Measurements from ENCODE around the gene BEGAIN.

The BEGAIN gene

DNA sequence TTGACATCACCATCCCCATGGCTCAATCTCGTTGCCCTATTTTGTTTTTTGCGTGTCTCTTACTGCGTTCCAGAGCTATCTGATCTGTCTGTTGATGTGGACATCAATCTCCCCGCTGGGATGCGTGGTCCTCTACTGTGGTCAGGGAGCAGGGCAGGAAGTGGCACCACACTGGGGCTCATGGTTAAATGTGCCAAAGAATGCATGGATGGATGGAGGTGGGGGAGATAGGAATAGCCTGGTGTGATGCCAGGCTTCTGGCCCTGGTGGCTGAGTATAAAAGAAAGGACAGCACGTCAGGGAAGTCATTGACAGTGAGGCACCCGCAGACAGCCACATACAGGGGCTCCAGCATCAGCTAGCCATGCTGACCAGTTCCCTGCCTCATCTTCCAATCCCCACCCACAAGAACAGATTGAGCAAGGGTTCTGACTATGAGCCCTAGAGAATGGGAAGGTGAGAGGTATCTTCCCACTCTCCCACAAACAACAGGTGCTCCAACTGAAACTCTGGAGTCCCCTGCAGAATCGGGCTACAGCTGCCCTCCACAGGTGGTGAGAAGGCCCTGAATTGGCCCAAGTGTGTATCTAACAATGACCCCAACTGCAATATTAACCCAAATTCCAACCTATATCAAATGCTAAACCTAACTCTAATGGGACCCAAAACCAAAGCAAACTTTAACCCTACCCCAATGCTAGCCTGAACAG, 2.7 kb upstream of the BEGAIN start:
- TF ChIP-seq, protein P1, sequence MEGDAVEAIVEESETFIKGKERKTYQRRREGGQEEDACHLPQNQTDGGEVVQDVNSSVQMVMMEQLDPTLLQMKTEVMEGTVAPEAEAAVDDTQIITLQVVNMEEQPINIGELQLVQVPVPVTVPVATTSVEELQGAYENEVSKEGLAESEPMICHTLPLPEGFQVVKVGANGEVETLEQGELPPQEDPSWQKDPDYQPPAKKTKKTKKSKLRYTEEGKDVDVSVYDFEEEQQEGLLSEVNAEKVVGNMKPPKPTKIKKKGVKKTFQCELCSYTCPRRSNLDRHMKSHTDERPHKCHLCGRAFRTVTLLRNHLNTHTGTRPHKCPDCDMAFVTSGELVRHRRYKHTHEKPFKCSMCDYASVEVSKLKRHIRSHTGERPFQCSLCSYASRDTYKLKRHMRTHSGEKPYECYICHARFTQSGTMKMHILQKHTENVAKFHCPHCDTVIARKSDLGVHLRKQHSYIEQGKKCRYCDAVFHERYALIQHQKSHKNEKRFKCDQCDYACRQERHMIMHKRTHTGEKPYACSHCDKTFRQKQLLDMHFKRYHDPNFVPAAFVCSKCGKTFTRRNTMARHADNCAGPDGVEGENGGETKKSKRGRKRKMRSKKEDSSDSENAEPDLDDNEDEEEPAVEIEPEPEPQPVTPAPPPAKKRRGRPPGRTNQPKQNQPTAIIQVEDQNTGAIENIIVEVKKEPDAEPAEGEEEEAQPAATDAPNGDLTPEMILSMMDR (IDR thresholded peaks at IDR 0.05; ENCODE audit: borderline replicate concordance, control extremely low read depth, extremely low read depth, insufficient read depth, missing control alignments), result no peak
- DNase-seq (ENCODE audit: low spot score), result no peak
- in situ Hi-C loops (cut with MboI; ENCODE audit: low sequenced_read_pairs, unreplicated experiment), result no loop called here

DNA sequence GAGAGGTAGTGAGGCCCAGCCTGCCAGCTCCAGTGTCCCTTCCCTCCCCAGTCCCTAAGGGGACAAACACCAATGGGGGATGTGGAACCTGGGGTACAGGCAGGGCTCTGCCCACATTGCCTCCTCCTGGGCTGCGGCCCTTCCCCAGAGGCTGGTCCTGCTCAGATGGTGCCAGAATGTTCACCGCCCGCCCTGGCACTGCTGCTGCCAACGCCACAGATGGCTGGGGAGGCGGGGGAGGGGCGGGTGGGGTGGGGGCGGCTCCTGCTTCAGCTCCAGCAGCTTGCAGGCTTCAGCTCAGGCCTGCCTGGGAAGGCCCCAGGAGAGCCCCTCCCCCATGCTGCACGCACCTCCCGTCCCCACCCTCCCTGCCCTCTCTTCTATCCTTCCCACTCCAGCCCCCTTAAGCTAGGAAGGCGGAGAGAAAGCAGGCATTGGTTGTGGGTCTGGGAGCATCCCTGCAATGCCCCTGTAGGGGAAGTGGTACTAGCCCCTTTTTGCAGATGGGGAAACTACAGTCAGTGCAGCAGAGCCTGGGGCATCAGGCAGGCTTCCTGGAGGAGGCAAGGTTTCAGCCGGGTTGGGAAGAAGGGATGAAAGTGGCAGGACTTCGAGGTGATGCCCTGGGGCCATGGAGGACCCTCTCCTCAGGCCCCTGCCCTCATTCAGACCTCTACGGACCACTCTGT, 2.0 kb upstream of the BEGAIN start:
- TF ChIP-seq, protein P1 (IDR thresholded peaks at IDR 0.05; ENCODE audit: borderline replicate concordance, control extremely low read depth, extremely low read depth, insufficient read depth, missing control alignments), result no peak
- no peak for DNase-seq (ENCODE audit: low spot score)
- in situ Hi-C loops (cut with MboI; ENCODE audit: low sequenced_read_pairs, unreplicated experiment), result no loop called here

DNA sequence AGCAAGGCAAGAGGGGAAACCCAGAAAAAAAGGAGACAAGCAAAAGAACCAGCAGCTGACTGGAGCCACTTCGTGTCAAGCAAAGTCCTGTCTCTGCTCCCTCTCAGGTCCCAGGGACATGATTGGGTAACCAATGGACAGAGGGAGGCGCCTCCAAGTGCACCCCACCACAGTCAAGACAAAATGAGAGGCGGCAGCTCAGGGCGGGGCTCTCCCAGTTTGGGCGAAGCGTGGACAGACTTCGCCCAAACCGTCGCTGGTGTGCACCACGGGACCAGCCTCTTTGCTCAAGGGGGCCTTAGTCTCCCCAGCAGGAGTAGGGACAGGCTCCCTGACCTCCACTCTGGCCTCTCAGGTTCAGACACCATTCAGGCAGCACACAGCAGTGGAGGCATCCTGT, 1.5 kb upstream of the BEGAIN start:
- in situ Hi-C loops (cut with MboI; ENCODE audit: low sequenced_read_pairs, unreplicated experiment), result no loop called here
- TF ChIP-seq, protein P1 (IDR thresholded peaks at IDR 0.05; ENCODE audit: borderline replicate concordance, control extremely low read depth, extremely low read depth, insufficient read depth, missing control alignments), result no peak
- no peak for DNase-seq (ENCODE audit: low spot score)

DNA sequence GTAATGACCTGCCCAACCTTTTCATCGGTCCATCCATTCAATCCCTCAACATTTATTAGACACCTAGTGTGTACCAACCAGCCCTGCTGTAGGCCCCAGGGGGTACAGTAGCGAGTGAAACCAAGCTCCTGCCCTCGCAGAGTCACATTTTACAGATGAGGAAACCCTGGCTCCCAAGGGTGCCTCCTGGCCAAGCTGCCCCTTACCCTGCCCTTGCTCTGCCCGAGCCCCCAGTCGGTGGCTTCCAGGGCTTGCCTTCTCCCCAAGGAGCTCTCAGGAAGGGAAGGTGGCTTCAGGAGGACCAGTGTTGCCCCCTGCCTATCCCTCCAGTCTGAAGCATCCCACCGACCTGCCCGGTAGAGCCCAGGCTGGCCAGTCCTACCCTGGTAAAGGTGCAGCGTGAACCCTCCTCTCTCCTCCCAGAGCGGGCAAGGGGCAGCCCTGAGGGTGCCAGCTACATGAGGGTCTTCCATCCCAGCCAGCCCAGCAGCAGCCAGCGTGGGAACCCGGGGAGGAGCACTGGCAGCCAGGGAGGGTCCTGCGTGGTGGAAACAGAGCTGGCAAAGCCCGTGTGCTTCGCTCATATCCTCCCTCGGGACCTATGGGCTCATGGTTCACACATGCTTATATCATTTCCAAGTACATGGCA, 670 bp upstream of the BEGAIN start:
- in situ Hi-C loops (cut with MboI; ENCODE audit: low sequenced_read_pairs, unreplicated experiment), result no loop called here
- TF ChIP-seq, protein P1 (IDR thresholded peaks at IDR 0.05; ENCODE audit: borderline replicate concordance, control extremely low read depth, extremely low read depth, insufficient read depth, missing control alignments), result no peak
- no peak for DNase-seq (ENCODE audit: low spot score)

DNA sequence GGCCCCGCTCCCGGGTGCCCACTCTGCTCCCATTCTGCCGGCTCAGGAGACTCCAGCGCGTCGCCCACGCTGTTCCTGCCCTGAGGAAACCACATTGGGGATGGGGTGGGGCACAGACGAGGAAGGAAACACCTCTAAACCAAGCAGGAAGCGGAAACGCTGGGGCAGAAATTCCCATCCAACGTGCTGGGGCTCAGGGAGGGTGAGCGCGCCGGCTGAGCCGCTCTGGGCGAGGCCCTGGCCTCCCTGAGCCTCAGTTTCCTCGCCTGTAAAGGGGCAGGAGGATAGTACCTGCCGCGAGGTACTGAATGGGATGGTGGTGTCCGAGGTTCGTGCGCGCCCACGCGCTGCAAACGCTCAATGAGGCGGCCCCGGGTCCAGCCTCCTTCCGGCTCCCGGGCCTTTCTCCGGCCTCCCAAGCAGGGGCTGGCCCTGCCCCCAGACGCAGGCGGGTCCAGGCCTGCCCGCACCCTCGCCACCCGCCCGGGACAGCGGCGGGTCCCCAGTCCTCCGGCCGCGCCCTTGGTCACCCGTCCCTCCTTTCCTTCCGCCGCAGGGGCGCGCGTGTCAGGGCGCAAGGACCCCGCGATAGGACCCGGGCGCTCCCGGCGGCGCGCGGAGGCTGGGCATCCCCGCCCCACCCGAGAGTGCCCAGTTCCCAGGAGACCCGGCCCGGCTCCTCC, 673 bp downstream of the BEGAIN start:
- TF ChIP-seq, protein P1 (IDR thresholded peaks at IDR 0.05; ENCODE audit: borderline replicate concordance, control extremely low read depth, extremely low read depth, insufficient read depth, missing control alignments), result no peak
- no peak for DNase-seq (ENCODE audit: low spot score)
- in situ Hi-C loops (cut with MboI; ENCODE audit: low sequenced_read_pairs, unreplicated experiment), result no loop called here

DNA sequence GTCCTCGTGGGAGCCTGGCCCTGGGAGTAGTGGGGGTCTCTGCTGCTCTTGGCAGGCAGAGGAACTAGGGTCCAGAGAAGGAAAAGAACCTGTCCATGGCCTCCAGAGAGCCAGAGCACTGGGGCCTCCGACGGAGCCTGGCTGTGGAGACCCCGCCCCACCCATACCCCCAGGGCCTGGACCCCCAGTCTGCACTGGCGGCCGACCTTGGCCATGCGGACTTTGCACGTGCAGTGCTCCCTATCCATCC, 1.1 kb downstream of the BEGAIN start:
- no peak for DNase-seq (ENCODE audit: low spot score)
- in situ Hi-C loops (cut with MboI; ENCODE audit: low sequenced_read_pairs, unreplicated experiment), result no loop called here
- TF ChIP-seq, protein P1 (IDR thresholded peaks at IDR 0.05; ENCODE audit: borderline replicate concordance, control extremely low read depth, extremely low read depth, insufficient read depth, missing control alignments), result no peak
